NCI-H2196 (cell line): ENCODE results near the gene CDX1.

Experiments
- DNase-seq: peaks from one replicate; lab custom pipeline; 2025; ENCODE audit not compliant: unreplicated experiment; lab: John Stamatoyannopoulos, UW

CDX1 gene

DNA sequence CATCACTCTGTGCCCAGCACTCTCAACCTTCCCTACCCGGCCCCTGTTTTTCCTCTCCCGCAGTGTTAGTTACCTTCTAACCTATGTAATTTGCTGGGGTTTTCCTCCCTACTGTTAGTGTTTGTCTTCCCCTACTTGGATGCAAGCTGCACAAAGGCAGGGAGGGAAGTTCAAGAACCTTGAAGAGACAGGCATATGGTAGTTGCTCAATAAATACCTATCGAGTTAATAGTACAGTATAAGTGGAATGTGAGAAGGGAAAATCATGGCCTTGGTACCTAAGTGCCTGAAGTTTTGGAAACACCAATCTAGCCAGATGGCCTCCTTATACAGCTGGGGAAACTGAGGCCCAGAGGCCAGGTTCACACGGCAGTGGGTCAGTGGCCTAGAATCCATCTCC lies 35.1 kb upstream of the CDX1 start:
- DNase-seq = no peak

DNA sequence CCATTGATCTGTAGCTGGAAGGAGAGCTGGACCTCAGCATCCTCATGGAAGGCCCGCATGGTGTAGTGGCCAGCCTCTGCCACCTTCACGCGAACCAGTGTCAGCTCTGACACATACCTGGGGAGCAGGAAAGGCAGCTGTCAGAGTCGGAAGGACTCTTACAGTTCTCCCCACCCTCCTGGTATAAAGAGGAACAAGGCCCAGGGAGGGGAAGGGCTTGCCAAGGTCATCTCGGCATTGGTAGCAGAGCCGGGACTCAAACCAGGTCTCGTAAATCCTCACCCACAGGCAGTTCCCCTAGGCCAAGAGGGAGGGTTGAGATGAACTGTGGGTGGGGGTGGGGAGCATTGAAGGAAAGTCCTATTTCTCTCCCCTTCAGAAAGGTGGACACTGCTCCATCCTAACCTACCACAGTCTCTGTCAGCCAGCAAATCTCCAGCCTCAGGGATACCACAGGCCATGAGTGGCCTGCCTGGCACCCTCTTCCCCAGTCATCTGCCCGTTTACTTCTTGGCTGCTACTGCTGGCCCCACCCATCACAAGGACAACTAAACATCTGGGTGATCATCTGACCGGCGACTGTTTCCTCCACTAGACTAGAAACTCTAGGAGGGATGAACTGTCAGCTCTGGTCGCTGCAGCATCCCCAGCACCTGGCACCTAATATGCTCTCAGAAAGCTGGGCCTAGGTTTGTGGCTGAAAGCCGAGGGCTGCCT lies 34.4 kb upstream of the CDX1 start:
- no peak for DNase-seq

DNA sequence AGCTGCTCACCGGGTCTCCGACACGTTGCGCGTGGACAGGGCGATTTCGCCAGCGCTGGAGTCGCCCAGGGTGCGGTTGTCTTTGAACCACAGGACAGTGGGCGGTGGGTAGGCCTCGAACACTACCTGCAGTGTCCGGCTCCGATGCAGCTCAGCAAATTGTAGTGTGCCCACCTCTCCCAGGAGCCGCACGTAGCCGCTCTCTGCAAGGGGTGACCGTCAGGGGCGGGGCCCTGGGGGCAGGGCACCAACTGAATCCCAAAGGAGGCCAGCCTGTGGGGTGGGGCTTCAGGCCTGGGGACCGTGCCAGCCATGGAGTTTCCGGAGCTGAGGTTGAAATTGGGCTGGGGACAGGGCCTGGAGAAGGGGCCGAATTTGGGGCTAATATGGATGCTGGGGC lies 33.8 kb upstream of the CDX1 start:
- no peak for DNase-seq

GRCh38 chr5:150133581-150134197 lies 32.9 kb upstream of the CDX1 start:
- DNase-seq = no peak

DNA sequence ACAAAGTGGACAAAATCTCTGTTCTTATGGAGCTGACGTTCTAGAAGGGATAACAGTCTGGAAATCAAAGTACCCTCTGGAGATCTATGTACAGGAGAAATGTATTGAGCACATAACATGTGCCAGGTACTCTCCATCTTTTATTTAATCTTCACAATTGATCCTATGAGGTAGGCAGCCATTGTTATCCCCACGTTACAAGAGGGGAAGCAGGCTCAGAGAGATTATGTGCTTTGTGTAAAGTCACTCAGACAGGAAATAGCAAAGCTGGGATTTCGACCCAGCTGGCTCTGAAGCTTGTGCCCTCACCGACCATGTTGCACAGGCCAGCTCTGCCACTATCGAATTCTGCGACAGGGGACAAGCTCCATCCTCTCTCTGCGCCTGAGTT lies 32.4 kb upstream of the CDX1 start:
- no peak for DNase-seq

GRCh38 chr5:150135557-150136304 lies 30.8 kb upstream of the CDX1 start:
- no peak for DNase-seq

- no peak for DNase-seq
Observed at GRCh38 chr5:150136305-150137167, 30.0 kb upstream of the CDX1 start.

GRCh38 chr5:150137168-150137957 lies 29.2 kb upstream of the CDX1 start:
- no peak for DNase-seq

DNA sequence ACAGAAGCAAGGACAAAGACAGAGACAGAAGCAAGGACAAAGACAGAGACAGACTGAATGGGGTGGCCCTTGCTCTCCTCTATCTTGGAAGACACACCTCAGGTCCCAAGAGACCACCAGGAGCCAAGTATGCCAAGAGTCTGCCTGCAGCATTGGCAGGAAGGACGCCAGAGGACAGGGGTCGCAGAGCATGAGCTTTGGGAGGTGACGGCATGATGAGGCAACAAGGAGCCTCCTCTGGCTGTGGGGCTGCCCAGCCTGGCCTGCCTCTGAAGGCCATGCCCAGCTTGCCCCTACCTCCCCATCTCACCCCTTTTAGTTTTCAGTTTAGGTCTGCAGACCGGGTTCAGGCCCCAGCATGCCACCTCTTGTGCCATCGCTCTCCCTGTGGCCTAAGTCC lies 28.6 kb upstream of the CDX1 start:
- DNase-seq = no peak

- DNase-seq = no peak
Observed at GRCh38 chr5:150138551-150139265, 27.9 kb upstream of the CDX1 start.

- no peak for DNase-seq
Observed at GRCh38 chr5:150139334-150139733, 27.2 kb upstream of the CDX1 start.

- DNase-seq = no peak
Observed at GRCh38 chr5:150140830-150141229, 25.7 kb upstream of the CDX1 start.

DNA sequence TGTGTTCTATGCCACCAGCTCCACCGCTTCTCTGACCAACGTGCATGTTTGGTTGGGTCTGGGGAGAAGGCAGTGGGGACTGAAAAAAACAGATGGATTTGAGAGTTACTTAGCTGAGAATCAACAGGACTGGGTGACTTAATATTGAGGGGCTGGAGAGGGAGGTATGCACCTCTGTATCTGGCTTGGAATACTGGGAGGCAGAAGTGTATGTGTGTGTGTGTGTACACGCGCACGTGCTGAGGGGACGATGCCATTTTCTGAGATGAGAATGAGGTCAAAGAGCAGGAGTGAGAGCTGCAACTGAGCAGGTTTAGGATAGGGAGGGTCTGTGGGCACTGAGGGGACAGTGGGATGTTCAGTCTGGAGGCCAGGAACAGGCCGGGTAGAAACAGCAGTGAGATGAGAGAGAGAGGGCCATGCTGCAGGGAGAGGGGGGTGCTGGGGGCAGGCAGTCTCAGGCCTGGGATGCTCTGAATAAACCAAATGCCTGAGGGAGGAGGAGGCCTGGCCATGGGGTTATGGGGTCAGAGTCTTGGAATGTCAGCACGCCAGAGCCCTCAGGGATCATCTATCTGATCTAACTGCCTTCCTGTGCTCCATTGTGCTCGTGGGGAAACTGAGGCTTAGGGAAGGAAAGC lies 24.9 kb upstream of the CDX1 start:
- no peak for DNase-seq

- no peak for DNase-seq
Observed at GRCh38 chr5:150142185-150142958, 24.2 kb upstream of the CDX1 start.

DNA sequence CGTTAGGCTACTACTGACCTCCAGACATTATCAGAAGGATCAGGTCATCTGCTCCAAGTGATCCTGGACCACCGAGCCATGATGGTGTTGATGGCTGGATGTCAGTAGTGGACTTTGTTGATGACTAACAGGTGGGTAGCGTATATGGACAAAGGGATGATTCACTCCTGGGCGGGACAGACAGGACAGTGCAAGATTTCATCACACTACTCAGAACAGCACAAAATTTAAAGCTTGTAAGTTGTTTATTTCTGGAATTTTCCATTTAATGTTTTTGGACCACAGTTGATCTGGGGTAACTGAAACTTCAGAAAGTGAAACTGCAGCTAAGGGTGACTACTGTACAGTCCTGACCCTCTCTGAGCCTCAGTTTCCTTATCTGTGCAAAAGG lies 23.6 kb upstream of the CDX1 start:
- no peak for DNase-seq

DNA sequence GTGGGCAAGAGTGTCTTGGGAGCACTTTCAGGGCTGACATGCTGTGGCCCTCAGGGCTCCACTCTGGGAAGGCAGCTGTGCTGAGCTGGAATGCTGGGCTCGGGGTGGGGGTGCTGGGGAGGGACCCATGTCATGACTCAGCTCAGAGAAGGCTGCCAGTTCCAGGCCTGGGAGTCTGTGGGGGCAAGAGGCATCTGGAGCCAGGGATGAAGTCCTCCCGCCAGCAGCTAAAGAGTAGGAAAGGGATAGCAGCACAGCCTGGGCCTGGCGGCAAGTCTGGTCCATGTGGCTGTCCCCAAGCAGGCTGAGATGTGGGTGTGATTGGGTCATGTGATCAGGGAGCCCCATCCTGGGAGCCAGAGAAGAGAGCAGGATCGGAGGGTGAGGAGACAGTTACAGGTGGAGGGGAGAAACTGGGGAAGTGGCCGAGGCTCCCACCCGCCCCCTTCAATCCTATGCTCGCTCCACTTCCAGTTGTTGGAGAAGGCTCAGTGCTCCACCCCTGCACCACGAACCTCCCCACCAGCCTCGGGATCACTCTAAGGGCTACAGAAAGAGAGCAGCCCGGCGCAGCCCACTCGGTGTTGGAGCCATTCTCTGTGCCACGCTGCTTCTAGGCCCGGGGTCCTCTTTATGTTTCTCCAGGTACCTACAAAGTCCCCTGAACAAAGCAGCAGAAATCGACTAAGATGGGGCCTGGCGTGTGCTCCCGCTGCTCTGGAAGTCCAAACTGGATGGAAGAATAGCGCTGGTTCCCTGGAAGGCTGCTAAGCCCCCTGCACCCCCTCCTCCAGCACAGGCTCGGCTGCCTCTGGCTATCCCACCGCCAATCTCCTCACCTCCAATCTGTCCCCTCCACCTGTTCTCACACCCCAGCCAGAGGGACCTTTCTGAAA lies 23.0 kb upstream of the CDX1 start:
- no peak for DNase-seq

DNA sequence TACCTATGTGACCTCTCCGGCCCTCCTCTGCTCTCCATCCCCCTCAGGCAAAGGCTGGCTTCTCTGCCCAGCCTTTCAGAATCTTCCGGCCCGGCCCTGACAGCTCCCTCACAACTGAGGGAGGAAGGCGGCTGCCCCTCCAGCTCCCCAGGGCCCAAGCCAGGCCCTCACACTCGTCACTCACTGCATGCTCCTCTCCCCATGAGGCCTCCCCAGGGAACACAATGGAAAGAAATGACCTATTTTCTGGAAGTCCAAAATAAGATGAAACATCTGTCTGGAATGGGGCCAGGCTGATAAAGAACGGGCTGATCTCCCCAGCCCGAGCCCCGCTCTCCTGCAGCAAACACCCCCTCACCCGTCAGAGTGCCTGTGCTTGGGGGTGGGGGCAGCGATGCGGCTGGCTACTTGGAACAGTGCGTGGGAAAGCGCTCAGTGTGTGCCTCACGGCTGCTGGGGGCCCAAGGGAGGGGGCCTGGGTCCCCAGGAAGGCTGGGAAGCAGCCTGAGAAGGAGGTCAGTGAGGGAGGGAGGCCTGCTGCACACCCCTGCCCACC lies 22.3 kb upstream of the CDX1 start:
- no peak for DNase-seq
